HG02981 (cell line): ENCODE measurements around the gene RBBP4.
"Not testable (repeated sequence)": the region's sequence is repeated elsewhere in the genome, so short reads cannot be mapped to it uniquely, and the experiment has no call there.

Experiments
- ATAC-seq: cut with Tn5 transposase; IDR thresholded peaks from one replicate; pipeline ENCODE4 v1.9.1; 2021; ENCODE audit warnings: mild to moderate bottlenecking, moderate library complexity; ENCODE audit not compliant: unreplicated experiment

Gene RBBP4

GRCh38 chr1:32685498-32685897, 34.5 kb downstream of the RBBP4 start:
- no peak for ATAC-seq

DNA sequence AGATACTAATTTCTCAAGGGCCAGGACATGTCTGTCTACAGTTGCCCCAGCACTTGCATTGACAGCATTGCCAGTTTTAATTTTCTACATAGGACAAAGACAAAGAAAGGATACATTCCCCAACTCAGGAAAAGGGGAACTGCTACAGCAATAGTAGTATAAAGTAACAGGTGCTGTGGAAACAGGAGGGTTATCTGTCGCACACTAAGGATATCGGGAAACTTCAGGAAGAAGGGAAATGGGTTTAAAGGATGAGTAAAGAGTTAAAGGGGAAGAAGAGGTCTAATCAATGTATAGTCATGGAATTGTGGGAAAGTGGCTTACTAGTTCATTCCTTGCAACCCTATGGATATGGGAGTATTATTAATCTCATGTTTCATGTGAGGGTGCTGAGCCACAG, 35.4 kb downstream of the RBBP4 start:
- ATAC-seq = no peak

- ATAC-seq = no peak
Measured at GRCh38 chr1:32693455-32694174, 42.6 kb downstream of the RBBP4 start.

DNA sequence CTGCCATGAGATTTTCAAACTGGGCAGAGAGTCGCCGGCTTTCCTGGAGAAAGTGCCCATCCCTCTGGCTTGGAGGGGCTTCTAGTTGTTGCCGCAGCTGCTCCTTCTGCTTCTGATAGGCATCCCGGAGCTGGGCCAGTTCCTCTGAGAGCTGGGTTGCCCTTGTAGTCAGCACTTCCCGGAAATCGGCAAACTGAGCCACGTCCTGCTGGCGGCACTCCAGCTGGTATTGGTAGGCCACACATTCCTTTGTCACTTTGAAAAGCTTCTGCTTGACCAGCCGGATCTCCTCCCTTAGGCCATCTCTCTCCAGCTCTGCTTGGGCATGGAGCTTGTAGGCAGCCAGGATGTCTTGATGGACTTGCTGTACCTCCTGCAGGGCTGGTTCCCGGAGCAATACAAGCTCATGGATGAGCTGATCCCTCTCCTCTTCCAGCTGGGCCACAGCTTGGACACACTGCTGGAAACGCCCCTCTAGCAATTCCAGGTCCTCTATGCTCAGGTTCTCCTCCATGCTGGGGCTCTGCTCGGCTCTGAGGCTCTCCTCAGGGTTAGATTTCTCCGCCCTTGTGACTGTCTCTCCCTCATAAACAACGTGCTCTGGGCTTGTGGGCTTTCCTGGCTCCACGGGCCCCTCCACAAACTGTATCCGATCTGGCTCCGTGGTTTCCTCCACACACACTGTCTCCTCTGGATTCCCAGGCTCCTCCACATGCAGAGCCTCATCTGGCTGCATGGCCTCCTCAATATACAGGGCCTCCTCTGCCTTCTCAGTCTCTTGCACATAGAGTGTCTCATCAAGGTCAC, 44.3 kb downstream of the RBBP4 start:
- ATAC-seq = no peak

GRCh38 chr1:32696041-32696440, 45.0 kb downstream of the RBBP4 start:
- ATAC-seq = no peak

DNA sequence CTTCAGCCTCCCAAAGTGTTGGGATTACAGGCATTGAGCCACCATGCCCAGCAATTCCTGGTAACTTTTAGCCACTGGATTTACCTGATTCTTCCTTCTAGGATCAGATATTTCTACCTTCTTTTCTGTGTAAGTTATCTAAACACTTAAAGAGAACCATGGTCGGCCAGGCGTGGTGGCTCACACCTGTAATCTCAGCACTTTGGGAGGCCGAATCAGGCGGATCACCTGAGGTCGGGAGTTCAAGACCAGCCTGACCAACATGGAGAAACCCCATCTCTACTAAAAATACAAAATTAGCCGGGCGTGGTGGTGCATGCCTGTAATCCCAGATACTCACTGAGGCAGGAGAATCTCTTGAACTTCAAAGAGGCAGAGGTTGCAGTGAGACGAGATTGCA, 46.0 kb downstream of the RBBP4 start:
- ATAC-seq = not testable (repeated sequence)

- ATAC-seq = no peak
Measured at GRCh38 chr1:32701421-32701911, 50.5 kb downstream of the RBBP4 start.

DNA sequence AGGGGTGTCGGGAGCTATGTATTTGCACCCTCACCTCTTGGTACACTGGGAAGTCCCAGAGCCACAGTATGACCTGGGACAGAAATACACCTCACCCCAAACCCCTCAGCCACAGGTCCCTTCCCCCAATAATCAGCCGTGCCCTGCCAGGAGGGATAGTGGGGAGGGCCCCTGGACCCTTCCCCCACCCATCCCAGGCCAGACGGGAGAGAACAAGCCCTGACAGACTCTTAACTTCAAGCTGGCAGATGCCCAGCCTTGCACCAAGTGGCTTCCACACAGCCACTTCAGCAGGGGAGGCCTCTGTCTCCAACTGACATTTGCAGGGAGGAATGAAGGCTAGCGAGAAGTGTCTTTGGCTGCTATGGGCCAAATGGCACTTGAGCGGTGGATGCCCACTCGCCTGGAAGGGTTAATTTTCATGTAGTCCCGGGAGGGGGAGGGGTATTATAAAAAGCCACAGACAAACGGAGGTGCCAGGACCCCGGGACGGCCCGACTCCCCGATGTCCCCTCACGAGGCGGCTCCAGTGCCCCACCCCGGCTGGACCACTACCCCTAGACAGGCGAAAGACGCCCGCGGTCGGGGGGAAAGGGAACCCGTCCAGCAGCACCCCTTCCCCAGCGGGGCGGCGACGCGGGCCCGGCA, 51.1 kb downstream of the RBBP4 start:
- ATAC-seq = no peak

- no peak for ATAC-seq
Measured at GRCh38 chr1:32702599-32703478, 51.8 kb downstream of the RBBP4 start, which contains the start of gene SYNC. Gene SYNC (minus strand): TSS chr1:32702770. CDS start chr1:32702660, 110 bp downstream.

DNA sequence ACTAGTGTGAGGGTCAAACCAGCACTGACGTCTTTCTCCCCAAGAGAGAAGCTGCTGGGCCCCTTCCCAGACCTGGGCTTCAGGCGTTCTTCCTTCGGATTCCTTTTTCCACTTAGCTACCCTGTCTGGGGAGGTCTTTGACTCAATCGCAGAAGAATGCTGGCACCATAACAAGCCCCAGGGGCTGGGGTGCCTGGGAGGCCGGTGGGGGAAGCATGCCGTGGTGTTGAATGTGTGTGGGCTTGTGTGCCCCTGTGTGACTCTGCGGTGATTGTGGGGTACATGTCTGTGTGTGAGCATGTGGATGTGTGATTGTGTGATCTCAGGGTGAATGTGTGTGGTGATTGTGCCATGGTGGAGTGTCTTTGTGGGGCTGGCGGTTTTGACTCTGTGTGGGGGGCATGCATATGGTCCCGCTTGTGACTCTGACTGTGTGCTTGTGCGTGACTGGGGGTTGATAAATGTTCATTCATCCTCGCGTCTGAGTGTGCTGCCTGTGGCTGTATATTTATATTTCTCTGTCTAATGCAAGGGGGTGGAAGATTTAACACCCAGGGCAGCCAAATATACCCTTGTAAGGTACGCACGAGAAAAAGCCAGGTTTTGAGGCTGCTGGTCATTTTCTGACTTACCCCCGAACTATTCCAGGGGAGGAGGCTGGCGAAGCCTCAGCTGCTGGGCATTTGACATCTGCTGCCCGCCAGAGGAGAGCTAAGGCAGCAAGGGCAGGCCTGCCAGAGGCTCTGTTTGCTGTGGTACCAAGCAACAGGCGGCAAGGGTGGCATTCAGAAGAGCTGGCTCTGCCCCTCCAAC, 52.7 kb downstream of the RBBP4 start:
- no peak for ATAC-seq

GRCh38 chr1:32705516-32705915, 54.5 kb downstream of the RBBP4 start:
- no peak for ATAC-seq

GRCh38 chr1:32706491-32706890, 55.5 kb downstream of the RBBP4 start:
- no peak for ATAC-seq

- no peak for ATAC-seq
Measured at GRCh38 chr1:32709075-32709474, 58.1 kb downstream of the RBBP4 start.

DNA sequence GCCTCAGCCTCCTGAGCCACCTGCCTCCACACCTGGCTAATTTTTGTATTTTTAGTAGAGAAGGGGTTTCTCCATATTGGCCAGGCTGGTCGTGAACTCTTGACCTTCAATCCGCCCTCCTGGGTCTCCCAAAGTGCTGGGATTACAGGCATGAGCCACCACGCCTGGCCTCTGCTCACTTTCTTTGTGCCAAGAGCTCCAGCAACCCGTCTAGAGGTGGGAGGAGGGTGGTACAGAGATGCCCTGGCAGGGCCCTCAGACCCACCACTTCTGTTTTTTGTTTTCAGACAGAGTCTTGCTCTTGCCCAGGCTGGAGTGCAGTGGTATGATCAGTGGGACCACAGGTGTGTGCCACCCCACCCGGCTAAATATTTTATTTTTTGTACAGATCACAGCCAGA, 58.5 kb downstream of the RBBP4 start:
- no peak for ATAC-seq

- not testable (repeated sequence) for ATAC-seq
Measured at GRCh38 chr1:32711221-32711620, 60.2 kb downstream of the RBBP4 start.

DNA sequence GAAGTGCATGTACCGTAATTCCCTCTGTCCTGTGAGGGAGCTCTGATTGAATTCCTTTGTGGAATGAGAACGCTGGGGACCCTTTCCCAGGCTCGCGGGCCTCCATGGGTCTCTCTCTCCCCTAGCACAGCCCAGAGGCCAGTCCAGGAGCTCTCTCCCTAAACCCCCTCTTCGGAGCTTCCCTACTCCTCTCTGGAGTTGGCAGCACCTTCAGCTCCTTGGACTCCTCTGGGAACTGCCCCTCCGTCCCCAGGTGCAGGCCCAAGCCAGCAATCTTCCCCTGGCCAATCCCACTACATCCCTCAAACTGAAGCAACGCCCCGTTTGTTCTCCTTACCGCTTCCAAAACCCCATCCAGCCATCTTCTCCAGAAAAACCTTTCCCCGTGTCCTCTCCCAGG, 62.1 kb downstream of the RBBP4 start:
- no peak for ATAC-seq

DNA sequence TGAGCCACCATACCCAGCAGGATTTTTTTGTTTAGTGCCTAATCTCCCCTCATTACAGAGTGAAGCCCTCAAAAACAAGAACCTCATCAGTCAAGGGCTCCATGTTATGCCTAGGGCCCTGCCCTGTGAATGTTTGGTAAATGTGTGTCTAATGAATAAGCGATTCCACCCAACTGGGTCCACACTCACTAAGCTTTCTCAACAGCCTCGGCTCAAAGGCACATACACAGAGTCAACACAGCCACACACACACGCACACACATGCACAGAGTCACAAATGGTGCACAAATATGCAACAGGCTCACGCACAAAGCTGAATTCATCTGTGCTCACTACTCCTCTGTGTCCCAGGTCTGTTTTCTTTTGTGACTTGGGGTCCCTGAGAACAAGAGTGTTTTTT, 63.3 kb downstream of the RBBP4 start:
- ATAC-seq = no peak

DNA sequence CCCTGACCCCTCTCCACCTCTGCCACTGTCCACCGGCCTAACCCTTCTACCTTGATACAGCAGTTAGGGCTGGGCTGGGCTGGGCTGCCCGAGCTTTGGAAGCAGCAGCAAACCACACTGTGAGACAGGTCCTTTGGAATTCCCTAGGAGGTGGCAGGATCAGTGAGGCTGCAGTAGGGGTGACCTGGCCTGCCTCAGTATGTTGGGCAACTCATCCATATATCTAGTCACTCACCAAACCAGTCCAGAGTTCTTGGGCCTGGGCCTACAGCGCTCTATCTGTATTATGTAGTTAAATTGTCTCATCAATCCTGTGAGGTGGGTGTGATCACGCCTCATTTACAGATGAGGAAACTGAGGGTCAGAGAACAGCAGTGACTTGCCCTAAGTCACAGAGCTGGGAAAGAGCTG, 64.9 kb downstream of the RBBP4 start:
- ATAC-seq = no peak

DNA sequence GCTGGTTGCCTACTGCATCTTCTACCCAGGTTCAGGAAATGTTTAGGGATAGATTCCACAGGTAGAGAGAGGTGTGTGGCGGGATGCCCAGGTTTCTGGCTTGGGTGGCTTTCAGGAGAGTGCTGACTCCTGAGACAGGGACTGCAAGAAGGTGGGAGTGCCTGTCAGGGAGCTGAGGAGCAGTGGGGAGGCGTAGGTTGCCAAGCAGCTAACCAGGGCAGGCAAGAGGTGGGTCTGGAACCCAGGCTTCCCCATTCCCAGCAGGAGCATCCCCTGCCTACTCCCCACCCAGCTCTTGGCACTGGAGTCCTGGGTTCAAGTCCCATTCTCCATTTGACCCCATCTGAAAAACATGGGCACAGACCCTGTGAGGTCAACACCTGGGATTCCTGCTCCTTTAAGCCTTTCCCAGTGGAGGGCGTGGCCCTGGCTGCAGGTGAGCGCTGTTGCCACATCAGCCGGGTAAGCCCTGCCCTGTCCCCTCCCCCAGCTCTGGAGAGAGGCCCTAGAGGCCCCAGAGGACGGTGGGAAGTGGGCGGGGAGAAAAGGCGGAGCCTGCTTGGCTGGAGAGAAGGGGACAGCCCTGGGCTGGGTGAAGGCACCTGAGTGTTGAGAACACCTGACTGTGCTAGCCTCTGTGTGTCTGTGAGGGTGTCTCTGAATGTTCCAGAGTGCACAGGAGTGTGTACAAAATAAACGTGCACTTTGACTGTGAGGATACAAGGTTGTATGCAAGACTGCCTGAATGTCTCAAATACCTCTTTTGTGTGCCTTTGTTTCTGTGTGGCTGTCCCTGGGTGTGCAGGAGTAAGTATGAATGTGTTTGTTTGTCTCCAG, 65.5 kb downstream of the RBBP4 start:
- no peak for ATAC-seq
